Tibial artery (tissue), 4 donors: ENCODE results near the gene CPNE4.

Experiments used
- DNase-seq, 2 donors: peaks; one replicate each; pipeline ENCODE4 v3.0.0-alpha.2; 2019
- H3K27ac ChIP-seq, 2 donors: fragments of 200-600 bp; sonication (generic) in 1 of 2; 1 replicate in 1 of 2; 2 replicates in 1 of 2; pipeline ENCODE4 v1.5.1; 2018 to 2019; ENCODE audit warnings: mild to moderate bottlenecking in 1 of 2
- H3K27me3 ChIP-seq, 2 donors: fragments of 200-600 bp; sonication (generic) in 1 of 2; one replicate each; pipeline versions ENCODE4 v1.5.1 to v1.6.0; 2016 to 2019
- H3K36me3 ChIP-seq, 3 donors: fragments of 200-600 bp; sonication (generic) in 2 of 3; one replicate each; pipeline ENCODE4 v1.5.1; 2016 to 2019; ENCODE audit warnings: mild to moderate bottlenecking in 2 of 3
- H3K4me1 ChIP-seq, 4 donors: fragments of 200-600 bp; sonication (generic) in 2 of 4; 1 replicate in 3 of 4; 2 replicates in 1 of 4; pipeline ENCODE4 v1.5.1; 2016 to 2019
- H3K4me3 ChIP-seq, 2 donors: fragments of 200-600 bp; sonication (generic) in 1 of 2; 1 replicate in 1 of 2; 2 replicates in 1 of 2; pipeline ENCODE4 v1.5.1; 2018 to 2019; ENCODE audit warnings: mild to moderate bottlenecking in 2 of 2
- H3K9me3 ChIP-seq, 3 donors: fragments of 200-600 bp; sonication (generic) in 1 of 3; one replicate each; pipeline ENCODE4 v1.5.1; 2016 to 2019
- intact Hi-C: fragments of 100-400 bp; cut with DNase I; formaldehyde crosslinking; loops from one replicate; pipeline ENCODE4 v1.15.0; 2023; ENCODE audit warnings: low total_unique reads
- TF ChIP-seq, protein P1 (sequence below), 2 experiments: fragments of 200-600 bp in 1 of 2; fragments of 450-650 bp in 1 of 2; IDR thresholded peaks; one replicate each; pipeline ENCODE4 v1.5.1; 2017 to 2019; ENCODE audit warnings: antibody characterized with exemption in 2 of 2, mild to moderate bottlenecking in 1 of 2, moderate library complexity in 1 of 2

The CPNE4 gene

DNA sequence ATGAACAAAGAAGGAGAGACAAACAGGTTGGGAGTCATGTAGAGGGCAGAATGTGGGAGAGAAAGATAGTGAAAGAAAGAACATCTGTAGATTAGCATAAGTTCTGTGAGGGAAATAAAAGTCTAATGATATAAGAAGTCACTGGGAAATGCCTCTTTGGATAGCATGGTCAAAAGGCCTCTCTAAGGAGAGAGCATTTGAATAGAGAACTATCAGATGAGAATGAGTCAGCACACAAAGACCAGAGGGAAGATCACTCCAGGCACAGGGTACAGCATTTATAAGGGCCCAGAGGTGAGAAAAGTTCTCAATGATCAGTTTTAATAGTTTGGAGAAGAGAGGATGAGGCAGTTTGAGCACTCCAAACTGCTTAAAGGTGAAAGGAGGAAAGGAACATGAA, 7.9 kb upstream of the CPNE4 start:
- H3K9me3 ChIP-seq, result no peaks in the 10 kb centered on the region
- no peaks in the 10 kb centered on the region for H3K4me1 ChIP-seq
- H3K4me3 ChIP-seq, result no peak overlapping the region
- TF ChIP-seq, protein P1, sequence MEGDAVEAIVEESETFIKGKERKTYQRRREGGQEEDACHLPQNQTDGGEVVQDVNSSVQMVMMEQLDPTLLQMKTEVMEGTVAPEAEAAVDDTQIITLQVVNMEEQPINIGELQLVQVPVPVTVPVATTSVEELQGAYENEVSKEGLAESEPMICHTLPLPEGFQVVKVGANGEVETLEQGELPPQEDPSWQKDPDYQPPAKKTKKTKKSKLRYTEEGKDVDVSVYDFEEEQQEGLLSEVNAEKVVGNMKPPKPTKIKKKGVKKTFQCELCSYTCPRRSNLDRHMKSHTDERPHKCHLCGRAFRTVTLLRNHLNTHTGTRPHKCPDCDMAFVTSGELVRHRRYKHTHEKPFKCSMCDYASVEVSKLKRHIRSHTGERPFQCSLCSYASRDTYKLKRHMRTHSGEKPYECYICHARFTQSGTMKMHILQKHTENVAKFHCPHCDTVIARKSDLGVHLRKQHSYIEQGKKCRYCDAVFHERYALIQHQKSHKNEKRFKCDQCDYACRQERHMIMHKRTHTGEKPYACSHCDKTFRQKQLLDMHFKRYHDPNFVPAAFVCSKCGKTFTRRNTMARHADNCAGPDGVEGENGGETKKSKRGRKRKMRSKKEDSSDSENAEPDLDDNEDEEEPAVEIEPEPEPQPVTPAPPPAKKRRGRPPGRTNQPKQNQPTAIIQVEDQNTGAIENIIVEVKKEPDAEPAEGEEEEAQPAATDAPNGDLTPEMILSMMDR (IDR thresholded peaks at IDR 0.05), result no peak
- intact Hi-C loops, result no loop called here
- H3K36me3 ChIP-seq, result no peaks in the 10 kb centered on the region
- no peak for DNase-seq
- H3K27ac ChIP-seq, result no peak overlapping the region
- H3K27me3 ChIP-seq, result peaks cover 0 to under 1% of the 10 kb centered on the region in 2 donors

DNA sequence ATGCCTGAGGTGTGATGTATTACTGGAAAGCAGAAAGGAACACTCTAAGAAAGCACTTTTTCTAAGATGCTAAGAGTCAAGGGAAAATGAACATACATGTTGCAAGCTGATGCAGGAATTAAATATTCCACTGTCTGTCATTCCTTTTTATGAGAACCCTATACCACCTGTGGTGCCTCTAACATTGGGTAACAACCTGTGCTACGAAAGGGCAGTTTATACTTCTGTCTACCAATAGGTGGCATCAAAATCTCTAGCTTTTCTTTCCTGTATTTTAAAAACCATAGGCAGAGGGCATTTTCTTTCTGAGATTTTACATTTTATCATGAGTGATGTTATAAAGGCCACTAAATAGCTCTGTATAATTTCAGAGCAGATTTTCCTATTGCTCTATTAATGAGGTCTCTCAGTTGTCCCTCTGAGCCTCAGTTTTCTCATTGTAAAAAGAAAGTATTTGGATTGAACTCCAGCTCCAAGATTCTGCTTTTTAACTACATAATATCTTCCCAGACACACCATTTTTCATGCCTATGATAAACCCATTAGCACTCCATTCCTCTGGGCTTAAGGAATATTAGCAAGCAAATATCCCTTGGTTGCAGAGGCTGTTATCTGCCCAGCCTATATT, 3.5 kb upstream of the CPNE4 start:
- Histone ChIP-seq H3K27ac (no peak overlapping the region), H3K4me1 (peaks cover 0 to 9% (median 4%) of the 10 kb centered on the region in 4 donors), H3K4me3 (no peak overlapping the region), H3K36me3 (no peaks in the 10 kb centered on the region), H3K27me3 (peaks cover 0 to 40% of the 10 kb centered on the region in 2 donors), H3K9me3 (no peaks in the 10 kb centered on the region)
- intact Hi-C loops, result loop anchor here (10.0 kb wide), 1 partner anchor 244 kb away; no protein-coding TSS in a partner anchor
- DNase-seq, result no peak
- TF ChIP-seq, protein P1 (IDR thresholded peaks at IDR 0.05), result peak in 1 of 2 experiments; percentile 33

DNA sequence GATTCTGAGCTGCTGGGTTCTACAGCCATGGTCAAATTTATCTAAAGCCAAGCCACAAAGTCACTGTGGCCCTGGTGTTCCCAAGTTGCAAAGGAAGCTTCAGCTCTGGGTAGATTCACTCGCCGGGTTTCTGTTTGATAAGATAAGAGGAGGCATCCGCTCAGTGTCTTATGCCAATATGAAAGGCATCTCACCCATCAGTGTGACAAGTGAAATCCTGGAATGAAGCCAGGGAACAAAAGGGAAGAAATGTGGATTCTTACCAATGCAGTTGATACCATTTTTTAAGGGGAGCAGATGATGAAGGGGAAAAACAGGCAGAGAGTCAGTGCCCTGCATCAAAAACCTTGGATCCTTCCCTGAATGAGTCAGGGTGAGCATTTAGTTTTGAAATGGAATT, 2.8 kb upstream of the CPNE4 start:
- intact Hi-C loops, result loop anchor here (10.0 kb wide), 1 partner anchor 243 kb away; no protein-coding TSS in a partner anchor
- no peak overlapping the region for H3K4me3 ChIP-seq
- no peaks in the 10 kb centered on the region for H3K36me3 ChIP-seq
- H3K9me3 ChIP-seq, result no peaks in the 10 kb centered on the region
- no peak overlapping the region for H3K27ac ChIP-seq
- TF ChIP-seq, protein P1 (IDR thresholded peaks at IDR 0.05), result no peak
- no peak for DNase-seq
- H3K4me1 ChIP-seq, result peaks cover 0 to 9% (median 4%) of the 10 kb centered on the region in 4 donors
- peaks cover 0 to 40% of the 10 kb centered on the region in 2 donors for H3K27me3 ChIP-seq

DNA sequence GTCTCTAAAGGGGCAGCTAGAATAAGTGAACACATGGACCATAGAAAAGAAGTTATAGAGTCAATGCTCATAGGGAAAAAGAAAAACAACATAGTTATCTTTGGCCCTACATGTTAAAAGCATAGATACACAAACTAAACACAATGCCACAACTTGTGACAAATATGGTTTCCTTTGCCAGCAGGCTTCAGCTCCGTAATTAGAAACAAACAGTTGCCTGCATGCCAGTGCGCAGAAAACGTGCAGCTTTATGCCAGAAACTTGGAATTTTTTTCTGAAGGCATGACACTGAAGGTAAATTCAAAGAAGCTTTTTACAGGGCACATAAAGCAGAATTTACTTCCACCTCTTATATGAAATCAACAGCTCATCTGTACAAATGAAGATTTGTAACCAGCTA, 2.2 kb upstream of the CPNE4 start:
- intact Hi-C loops, result loop anchor here (10.0 kb wide), 1 partner anchor 242 kb away; no protein-coding TSS in a partner anchor

DNA sequence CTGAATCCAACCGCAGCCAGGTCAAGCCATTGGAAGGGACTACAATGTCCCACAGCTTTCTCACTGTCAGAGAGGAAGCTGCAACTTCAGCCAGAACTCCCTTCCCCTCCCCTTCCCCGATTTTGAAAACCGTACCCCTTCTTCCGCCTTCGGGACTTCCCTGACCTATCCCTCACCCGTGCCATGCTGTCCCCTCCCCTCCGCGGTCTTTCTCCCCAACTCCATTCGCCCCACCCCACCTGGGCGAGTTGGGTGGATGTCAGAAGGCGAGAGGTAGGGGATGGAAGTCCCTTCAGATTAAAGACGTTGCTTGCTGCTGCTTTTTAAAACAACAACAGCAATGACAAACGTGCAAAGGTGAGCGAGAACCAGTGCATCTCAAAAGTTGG, 723 bp downstream of the CPNE4 start:
- Histone ChIP-seq H3K9me3 (no peaks in the 10 kb centered on the region), H3K4me1 (peaks cover 0 to 9% (median 4%) of the 10 kb centered on the region in 4 donors), H3K36me3 (no peaks in the 10 kb centered on the region), H3K4me3 (peak overlapping the region; percentile 10 to 38), H3K27ac (no peak overlapping the region), H3K27me3 (peaks cover 0 to 40% of the 10 kb centered on the region in 2 donors)
- TF ChIP-seq, protein P1 (IDR thresholded peaks at IDR 0.05), result no peak
- DNase-seq, result no peak
- intact Hi-C loops, result loop anchor here (10.0 kb wide), 1 partner anchor 239 kb away; no protein-coding TSS in a partner anchor

More for the DNA sequence above, 2.2 kb upstream of the CPNE4 start:
- no peaks in the 10 kb centered on the region for H3K9me3 ChIP-seq
- no peaks in the 10 kb centered on the region for H3K36me3 ChIP-seq
- H3K4me3 ChIP-seq, result no peak overlapping the region
- peaks cover 0 to 40% of the 10 kb centered on the region in 2 donors for H3K27me3 ChIP-seq
- TF ChIP-seq, protein P1 (IDR thresholded peaks at IDR 0.05), result no peak
- no peak for DNase-seq
- H3K4me1 ChIP-seq, result peaks cover 0 to 9% (median 4%) of the 10 kb centered on the region in 4 donors
- H3K27ac ChIP-seq, result no peak overlapping the region
